HG02970 (cell line): ENCODE results near the gene ANKRD9.

ENCODE experiments used
- ATAC-seq: cut with Tn5 transposase; IDR thresholded peaks from one replicate; pipeline ENCODE4 v1.9.1; 2021; ENCODE audit warnings: mild to moderate bottlenecking, moderate library complexity, moderate number of reproducible peaks; ENCODE audit not compliant: unreplicated experiment, low FRiP score

Gene ANKRD9

GRCh38 chr14:102500158-102500662, 9.4 kb downstream of the ANKRD9 start:
- ATAC-seq = no peak

DNA sequence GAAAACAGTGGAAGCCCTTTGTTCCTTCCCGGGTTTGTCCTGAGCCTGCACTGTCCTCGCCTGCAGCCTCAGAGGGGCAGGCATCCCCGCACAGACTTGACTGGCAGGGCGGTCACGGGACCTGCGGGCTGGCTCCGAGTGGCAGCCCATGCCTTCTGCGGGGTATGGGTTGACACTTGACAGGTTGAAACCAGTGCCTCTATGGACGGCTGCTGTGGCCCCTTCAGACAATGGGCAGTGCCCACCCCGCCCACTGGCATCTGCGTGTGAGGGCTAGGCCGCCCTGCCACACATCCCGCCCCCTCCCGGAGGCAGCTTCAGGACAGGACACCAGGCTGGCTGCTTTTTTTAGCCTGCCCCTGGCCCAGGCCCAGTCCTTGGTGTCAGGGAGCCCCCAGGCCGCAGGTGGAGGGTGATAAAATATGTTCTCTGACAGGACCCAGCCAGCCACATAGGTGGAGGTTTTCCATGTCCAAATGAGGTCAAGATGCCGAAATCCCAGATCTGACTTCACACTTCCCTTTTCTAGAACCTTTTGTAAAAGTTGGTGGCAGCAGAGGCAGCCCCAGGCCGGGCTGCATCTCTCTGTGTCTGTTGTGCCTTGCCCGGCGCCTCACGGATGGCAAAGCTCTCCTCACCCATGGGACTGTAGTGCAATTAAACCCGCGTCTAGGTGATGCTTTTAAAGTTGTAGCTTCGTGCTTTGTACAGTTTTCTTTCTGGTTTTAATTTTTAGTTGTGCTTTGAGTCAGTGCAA, 10.0 kb downstream of the ANKRD9 start:
- ATAC-seq = no peak

- ATAC-seq = no peak
These were observed 10.8 kb downstream of the ANKRD9 start for GRCh38 chr14:102498678-102499265.

DNA sequence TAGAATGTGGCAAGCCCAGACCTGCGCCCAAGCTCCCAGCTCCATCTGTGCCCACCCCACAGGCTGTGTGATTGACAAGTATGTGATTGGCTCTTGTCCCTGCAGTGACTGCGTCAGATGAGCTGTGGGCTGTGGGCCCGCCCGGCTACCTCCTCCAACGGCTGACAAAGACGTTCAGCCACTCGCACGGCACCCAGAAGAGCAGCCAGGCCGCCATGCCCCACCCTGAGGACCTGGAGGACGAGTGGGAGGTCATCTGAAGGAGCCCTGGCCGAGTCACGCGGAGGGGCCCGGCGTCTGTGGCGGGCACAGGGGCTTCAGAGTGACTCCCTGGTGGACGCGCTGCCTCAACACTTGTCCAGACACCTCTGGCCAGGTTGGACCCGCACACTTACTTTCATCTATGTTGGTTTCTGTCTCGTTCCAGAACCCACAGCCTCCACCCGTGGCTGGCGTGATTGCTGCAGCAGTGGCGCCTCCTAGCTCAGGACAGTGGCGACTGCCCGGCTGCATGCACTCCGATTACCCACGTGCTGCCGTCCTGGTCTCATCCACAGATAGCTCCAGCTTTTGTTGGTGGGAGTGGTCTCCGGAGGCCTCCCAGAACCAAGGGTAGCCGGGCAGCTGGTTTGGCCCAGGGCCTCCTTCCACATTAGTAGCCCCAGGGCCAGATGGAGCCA, 11.4 kb downstream of the ANKRD9 start:
- ATAC-seq = no peak

- ATAC-seq = no peak
These were observed 12.4 kb downstream of the ANKRD9 start for GRCh38 chr14:102496958-102497744.

GRCh38 chr14:102496331-102496691, 13.3 kb downstream of the ANKRD9 start:
- no peak for ATAC-seq

DNA sequence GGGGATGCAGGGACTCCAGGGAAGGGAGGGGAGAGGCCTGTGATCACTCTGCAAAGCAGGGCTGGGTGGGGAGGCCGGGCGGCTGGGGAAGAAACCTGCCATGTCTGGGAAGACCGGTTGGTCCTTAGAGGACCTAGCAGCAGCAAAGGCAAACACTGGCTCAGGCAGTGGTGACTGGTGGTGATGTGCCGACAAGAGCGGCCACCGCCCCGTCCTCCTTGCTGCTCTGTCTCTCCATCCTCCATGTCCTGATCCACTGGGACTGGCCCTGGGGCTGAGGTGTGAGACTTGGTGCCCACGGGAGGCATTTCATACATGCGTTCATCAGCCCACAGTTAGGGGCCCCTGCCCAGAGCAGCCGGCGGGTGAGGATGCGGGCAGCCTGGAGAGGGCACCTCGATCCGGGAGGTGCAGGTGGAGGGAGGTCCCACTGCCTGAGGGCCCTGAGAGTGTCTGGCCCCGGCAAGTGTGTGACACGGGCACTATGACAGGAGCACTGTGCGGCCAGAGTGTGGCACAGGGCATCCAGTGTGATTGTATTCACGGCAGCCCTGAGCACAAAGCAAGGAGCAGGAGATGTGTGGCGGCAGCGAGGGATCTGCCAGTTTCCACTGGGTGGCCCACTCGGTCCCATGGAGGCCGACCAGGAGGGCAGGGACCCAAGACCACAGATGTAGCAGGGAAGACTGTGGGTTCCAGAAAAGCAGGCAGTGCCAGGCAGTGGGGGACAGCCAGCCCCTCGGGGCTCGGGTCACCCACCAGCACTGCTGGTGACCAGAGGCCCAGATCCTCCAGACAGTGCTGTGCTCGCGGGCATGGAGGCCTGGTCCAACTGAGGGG, 13.9 kb downstream of the ANKRD9 start:
- ATAC-seq = no peak

DNA sequence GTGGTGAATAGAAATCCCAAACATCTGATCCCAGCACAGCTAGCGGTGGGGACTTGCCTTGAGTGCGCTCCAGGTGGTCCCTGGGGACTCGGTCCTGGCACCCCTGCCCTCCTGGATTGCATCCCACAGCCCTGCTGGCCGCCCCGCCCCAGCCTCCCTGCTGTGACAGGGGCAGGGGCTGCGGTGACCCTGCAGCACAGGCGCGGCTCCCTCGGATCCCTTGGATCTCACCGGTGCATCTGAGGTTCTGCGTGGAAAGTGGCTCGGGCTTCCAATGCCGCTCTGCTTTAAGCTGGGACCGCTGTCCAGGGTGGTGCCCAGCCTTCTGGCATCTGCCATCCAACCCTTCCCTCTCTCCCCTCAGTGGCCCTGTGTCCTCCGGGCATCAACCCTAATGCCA, 16.0 kb downstream of the ANKRD9 start:
- ATAC-seq = no peak

DNA sequence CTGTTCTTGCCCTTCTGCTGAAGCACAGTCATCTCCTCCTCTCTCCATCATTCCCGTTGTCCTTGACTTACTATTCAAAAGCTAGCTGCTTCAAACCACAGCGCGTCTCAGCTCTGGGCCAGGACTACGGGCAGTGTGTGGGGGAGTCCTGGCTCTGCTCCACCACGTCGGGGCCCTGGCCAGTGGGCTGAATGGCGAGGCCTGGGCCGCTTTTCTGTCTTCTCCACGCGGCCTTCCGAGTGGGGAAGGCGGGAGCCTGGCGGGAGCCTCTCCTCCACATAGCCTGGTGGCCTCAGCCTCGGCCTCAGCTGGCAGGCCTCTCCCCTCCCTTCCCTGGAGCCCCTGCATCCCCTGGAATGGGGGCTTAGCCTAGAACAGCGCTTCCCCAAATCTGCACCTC, 16.5 kb downstream of the ANKRD9 start:
- ATAC-seq = no peak

DNA sequence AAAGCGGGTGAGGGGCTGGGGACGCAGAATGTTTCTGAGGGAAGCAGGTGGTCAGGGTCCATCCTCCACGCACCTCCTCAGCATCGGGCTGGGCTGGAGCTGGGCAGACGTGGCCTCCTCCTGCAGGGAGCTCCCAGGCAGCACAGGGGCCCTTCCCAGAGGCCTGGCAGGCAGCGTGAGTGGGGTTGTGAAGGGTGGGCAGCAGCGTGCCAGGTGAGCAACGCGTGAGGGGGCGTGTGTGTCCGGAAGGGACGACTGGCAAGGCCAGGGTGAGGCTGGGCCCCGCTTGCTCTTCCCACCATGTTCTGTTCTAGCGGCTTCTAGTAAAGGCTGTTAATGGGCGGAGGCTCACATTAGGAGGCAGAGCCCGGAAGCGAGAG, 17.1 kb downstream of the ANKRD9 start:
- ATAC-seq = no peak

- no peak for ATAC-seq
These were observed 17.6 kb downstream of the ANKRD9 start for GRCh38 chr14:102491786-102492530.

DNA sequence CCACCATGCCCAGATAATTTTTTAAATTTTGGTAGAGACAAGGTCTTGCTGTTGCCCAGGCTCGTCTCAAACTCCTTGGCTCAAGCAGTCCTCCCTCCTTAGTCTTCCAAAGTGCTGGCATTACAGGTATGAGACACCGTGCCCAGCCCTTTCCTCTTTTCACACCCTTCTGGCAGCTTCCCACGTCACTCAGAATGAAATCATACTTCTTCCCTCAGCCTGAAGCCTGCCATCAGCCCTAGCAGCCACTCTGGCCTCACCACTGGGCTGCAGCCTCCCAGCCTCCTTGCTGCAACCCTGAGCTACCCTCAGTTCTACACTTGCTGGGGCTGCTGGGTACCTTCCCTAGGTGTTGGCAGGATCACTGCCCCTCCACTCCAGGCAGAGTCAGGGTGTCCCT, 18.2 kb downstream of the ANKRD9 start:
- ATAC-seq = no peak

- no peak for ATAC-seq
These were observed 19.1 kb downstream of the ANKRD9 start for GRCh38 chr14:102490456-102490855.

GRCh38 chr14:102487204-102487577, 22.4 kb downstream of the ANKRD9 start:
- ATAC-seq = no peak

- no peak for ATAC-seq
These were observed 22.9 kb downstream of the ANKRD9 start for GRCh38 chr14:102486513-102487203.

GRCh38 chr14:102485693-102486512, 23.7 kb downstream of the ANKRD9 start:
- ATAC-seq = no peak

GRCh38 chr14:102484316-102484715, 25.3 kb downstream of the ANKRD9 start:
- no peak for ATAC-seq

- no peak for ATAC-seq
These were observed 27.8 kb downstream of the ANKRD9 start for GRCh38 chr14:102481791-102482238.
